GM12878 (cell line): ENCODE data around the gene TMEM94. TPM values are rescaled to one million over a fixed set of nuclear protein-coding genes. Genes with fewer than 3 reads are reported as not detected.
A peak's percentile ranks its signal among the peaks of the same experiment; 100 is the strongest.

Source experiments
- ATAC-seq: fragments of 200-7000 bp; cut with Tn5 transposase; 3 replicates; pipeline ENCODE4 v1.9.1; 2020; ENCODE audit warnings: mild to moderate bottlenecking, moderate library complexity
- BruUV-seq: library from RNA; stranded (reverse); fragments of 400-500 nt; replicated peaks from 2 replicates; lab custom pipeline; 2021; lab: Mats Ljungman, UMichigan
- CTCF ChIA-PET: fragments of 300-600 bp; sonication (Branson Sonifier 250); formaldehyde crosslinking; extraction: SDS; loops from one replicate; lab custom pipeline; 2021; ENCODE audit warnings: inconsistent platforms; lab: Yijun Ruan, JAX
- POLR2A ChIA-PET: fragments of 350-600 bp; formaldehyde crosslinking; extraction: SDS; loops from one replicate; lab custom pipeline; 2021; ENCODE audit warnings: inconsistent platforms; lab: Charles Lee
- RAD21 ChIA-PET: fragments of 300-600 bp; sonication (Branson Sonifier 250); formaldehyde crosslinking; loops from one replicate; lab custom pipeline; 2023; ENCODE audit warnings: antibody characterized with exemption; ENCODE audit not compliant: unreplicated experiment; lab: Charles Lee
- SMC1A ChIA-PET: fragments of 300-600 bp; sonication (Branson Sonifier 250); formaldehyde crosslinking; loops from one replicate; lab custom pipeline; 2023; ENCODE audit not compliant: unreplicated experiment, uncharacterized antibody; lab: Charles Lee
- DNase-seq: peaks from one replicate; pipeline ENCODE4 v3.0.0-alpha.2; 2011; ENCODE audit warnings: low read depth, low spot score
- FAIRE-seq: peaks from 3 replicates; lab custom pipeline; 2011; peaks lifted over from hg19 to GRCh38; lab: Jason Lieb, UNC
- H2AFZ ChIP-seq: 2 replicates; pipeline ENCODE4 v1.6.0; 2011; ENCODE audit warnings: low read depth, low read length, control low read depth; ENCODE audit not compliant: control insufficient read depth
- H3K27ac ChIP-seq: 2 replicates; pipeline ENCODE4 v1.5.1; 2011; ENCODE audit warnings: control low read depth; ENCODE audit not compliant: control insufficient read depth, insufficient read depth
- H3K27me3 ChIP-seq, 2 experiments: replicated peaks in 1 of 2; 2 replicates each; pipeline versions ENCODE4 v1.6.0 to v1.6.1; 2011; ENCODE audit warnings: low read length in 1 of 2; ENCODE audit not compliant: control insufficient read depth in 2 of 2, insufficient read depth in 2 of 2
- H3K36me3 ChIP-seq, 2 experiments: 2 replicates each; pipeline ENCODE4 v1.5.1; 2011; ENCODE audit warnings: low read length in 1 of 2; ENCODE audit not compliant: control insufficient read depth in 2 of 2, insufficient read depth in 2 of 2
- H3K4me1 ChIP-seq: 2 replicates; pipeline ENCODE4 v1.6.1; 2011; ENCODE audit warnings: mild to moderate bottlenecking, low read length, moderate library complexity, mixed read lengths; ENCODE audit not compliant: control insufficient read depth, insufficient read depth
- H3K4me2 ChIP-seq: 2 replicates; pipeline ENCODE4 v1.6.0; 2011; ENCODE audit warnings: control low read depth; ENCODE audit not compliant: control insufficient read depth, insufficient read depth
- H3K4me3 ChIP-seq: fragments of 200-600 bp; sonication (generic); 2 replicates; pipeline ENCODE4 v1.5.1; 2016
- H3K79me2 ChIP-seq: 2 replicates; pipeline ENCODE4 v1.6.0; 2011; ENCODE audit warnings: low read length; ENCODE audit not compliant: control insufficient read depth, insufficient read depth
- H3K9ac ChIP-seq: 2 replicates; pipeline ENCODE4 v1.8.0; 2011; ENCODE audit warnings: low read length, control low read depth, mixed read lengths; ENCODE audit not compliant: control insufficient read depth, insufficient read depth
- H3K9me3 ChIP-seq: replicated peaks from 3 replicates; pipeline ENCODE4 v1.5.1; 2011; ENCODE audit warnings: mild to moderate bottlenecking, low read length; ENCODE audit not compliant: control insufficient read depth, insufficient read depth
- H4K20me1 ChIP-seq: 2 replicates; pipeline ENCODE4 v1.6.0; 2011; ENCODE audit not compliant: control insufficient read depth, insufficient read depth
- EED ChIP-seq: sonication (generic); IDR thresholded peaks from 2 replicates; pipeline ENCODE4 v1.6.1; 2016; ENCODE audit warnings: antibody characterized with exemption, low read depth
- IRF3 ChIP-seq: fragments of 450-650 bp; IDR thresholded peaks from 2 replicates; pipeline ENCODE4 v1.6.1; 2014; ENCODE audit warnings: mild to moderate bottlenecking
- NBN ChIP-seq: fragments of 450-650 bp; IDR thresholded peaks from 2 replicates; pipeline ENCODE4 v1.6.1; 2016
- PML ChIP-seq: IDR thresholded peaks from 2 replicates; pipeline ENCODE4 v1.6.1; 2012; ENCODE audit warnings: low read length, inconsistent platforms
- TBL1XR1 ChIP-seq: IDR thresholded peaks from 2 replicates; pipeline ENCODE4 v1.6.1; 2012; ENCODE audit warnings: low read depth, low read length, improper control_type of control experiment
- ZBTB4 ChIP-seq: fragments of 450-650 bp; formaldehyde crosslinking; IDR thresholded peaks from 2 replicates; pipeline ENCODE4 v1.4.0; 2022; ENCODE audit warnings: mild to moderate bottlenecking, moderate library complexity
- WGBS: methylation state at CpG from one replicate; pipeline ENCODE4 v1.1.6; 2016; ENCODE audit warnings: low lambda C conversion rate; ENCODE audit not compliant: insufficient replicate concordance, insufficient coverage; ENCODE audit errors: missing lambda C conversion rate; 5-methylcytosine and 5-hydroxymethylcytosine counted together
- in situ Hi-C: fragments of 300-500 bp; cut with MboI; formaldehyde crosslinking; loops from 9 replicates; pipeline ENCODE4 v1.14.3; 2018; ENCODE audit warnings: mixed read lengths
- intact Hi-C: fragments of 100-400 bp; cut with micrococcal nuclease; formaldehyde crosslinking; loops from one replicate; pipeline ENCODE4 v1.14.2; 2022; ENCODE audit not compliant: unreplicated experiment
- polyA plus RNA-seq, 11 experiments: library from polyadenylated mRNA; depleted of rRNA in 4 of 11; unstranded in 6 of 11; stranded (reverse) in 5 of 11; fragments of >200 nt; fragmentation: Nextera tagmentation in 4 of 11; fragmentation: Illumina TruSeq in 1 of 11; extraction: Ambion mirVana in 4 of 11; extraction: Trizol in 1 of 11; gene quantifications; 1 replicate in 1 of 11; 2 replicates in 10 of 11; pipeline versions ENCODE4 v1.2.1 to v1.2.3, GENCODE V29; 2011 to 2016; ENCODE audit warnings: inconsistent platforms in 2 of 11, missing spikeins in 2 of 11, low read depth in 1 of 11
- total RNA-seq, 4 experiments: library from RNA; depleted of rRNA in 3 of 4; stranded (reverse); fragments of >200 nt in 3 of 4; fragmentation: Illumina TruSeq in 1 of 4; extraction: Trizol in 1 of 4; gene quantifications; 2 replicates each; pipeline versions ENCODE4 v1.2.1 to v1.2.3, GENCODE V29; 2013 to 2021
- TF ChIP-seq, protein P1 (sequence below): fragments of 450-650 bp; IDR thresholded peaks from 2 replicates; pipeline ENCODE4 v1.6.1; 2017; ENCODE audit warnings: antibody characterized with exemption, mild to moderate bottlenecking, moderate library complexity
- TF ChIP-seq, protein P2 (sequence below): fragments of 450-650 bp; IDR thresholded peaks from 2 replicates; pipeline ENCODE4 v1.6.1; 2017; ENCODE audit warnings: mild to moderate bottlenecking, moderate library complexity

TMEM94 gene
- total and polyA plus RNA-seq, 10 of the 15 experiments (the other 5 are each of a cell fraction or from before 2014, with no cell fraction given), result 0.31 to 70.7 (median 24.4) TPM

- POLR2A ChIA-PET, result interaction anchor here (0.5 to 1.7 kb wide), 18 partner anchors 9 to 324 kb away, joined by 3 to 8 read pairs (median 4); partner anchors contain the start of genes GRB2, SLC25A19 and TSEN54
- Histone ChIP-seq H3K36me3 (no peaks in the 10 kb centered on the region), H2AFZ (peak overlapping the region; percentile 87), H3K79me2 (peaks cover 14% of the 10 kb centered on the region), H3K9me3 (no peaks in the 10 kb centered on the region), H3K4me1 (peaks cover 41% of the 10 kb centered on the region), H3K27me3 (no peaks in the 10 kb centered on the region), H3K4me3 (peak overlapping the region; percentile 60), H3K9ac (peak overlapping the region; percentile 98), H3K27ac (peak overlapping the region; percentile 84), H4K20me1 (no peaks in the 10 kb centered on the region), H3K4me2 (peak overlapping the region; percentile 88)
- RAD21 ChIA-PET, result interaction anchor here (0.6 to 1.6 kb wide), 15 partner anchors 10 to 342 kb away, joined by 3 to 12 read pairs (median 4); partner anchors contain the start of genes SLC25A19 and TSEN54
- no peak for DNase-seq
- no TSS peak for BruUV-seq
- 15% methylated on average over 13 of the region's 13 CpGs for WGBS
- no peak for FAIRE-seq
- in situ Hi-C loops (no loop called here), intact Hi-C loops (no loop called here)
- CTCF ChIA-PET, result interaction anchor here (0.6 to 1.9 kb wide), 16 partner anchors 9 to 295 kb away, joined by 3 to 12 read pairs (median 4); partner anchors contain the start of genes GGA3, MIF4GD, SLC25A19 and TSEN54
- TF ChIP-seq EED (peak; percentile 11; the same call in 1 of the 2 replicates), IRF3 (no peak), TBL1XR1 (no peak), ZBTB4 (0 out of 2 replicates have a peak, but pooled peaks have one; percentile 17), NBN (peak; percentile 58; the same call in 1 of the 2 replicates), PML (0 out of 2 replicates have a peak, but pooled peaks have one; percentile 29)
- TF ChIP-seq, protein P1, sequence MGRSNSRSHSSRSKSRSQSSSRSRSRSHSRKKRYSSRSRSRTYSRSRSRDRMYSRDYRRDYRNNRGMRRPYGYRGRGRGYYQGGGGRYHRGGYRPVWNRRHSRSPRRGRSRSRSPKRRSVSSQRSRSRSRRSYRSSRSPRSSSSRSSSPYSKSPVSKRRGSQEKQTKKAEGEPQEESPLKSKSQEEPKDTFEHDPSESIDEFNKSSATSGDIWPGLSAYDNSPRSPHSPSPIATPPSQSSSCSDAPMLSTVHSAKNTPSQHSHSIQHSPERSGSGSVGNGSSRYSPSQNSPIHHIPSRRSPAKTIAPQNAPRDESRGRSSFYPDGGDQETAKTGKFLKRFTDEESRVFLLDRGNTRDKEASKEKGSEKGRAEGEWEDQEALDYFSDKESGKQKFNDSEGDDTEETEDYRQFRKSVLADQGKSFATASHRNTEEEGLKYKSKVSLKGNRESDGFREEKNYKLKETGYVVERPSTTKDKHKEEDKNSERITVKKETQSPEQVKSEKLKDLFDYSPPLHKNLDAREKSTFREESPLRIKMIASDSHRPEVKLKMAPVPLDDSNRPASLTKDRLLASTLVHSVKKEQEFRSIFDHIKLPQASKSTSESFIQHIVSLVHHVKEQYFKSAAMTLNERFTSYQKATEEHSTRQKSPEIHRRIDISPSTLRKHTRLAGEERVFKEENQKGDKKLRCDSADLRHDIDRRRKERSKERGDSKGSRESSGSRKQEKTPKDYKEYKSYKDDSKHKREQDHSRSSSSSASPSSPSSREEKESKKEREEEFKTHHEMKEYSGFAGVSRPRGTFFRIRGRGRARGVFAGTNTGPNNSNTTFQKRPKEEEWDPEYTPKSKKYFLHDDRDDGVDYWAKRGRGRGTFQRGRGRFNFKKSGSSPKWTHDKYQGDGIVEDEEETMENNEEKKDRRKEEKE, result no peak
- TF ChIP-seq, protein P2, sequence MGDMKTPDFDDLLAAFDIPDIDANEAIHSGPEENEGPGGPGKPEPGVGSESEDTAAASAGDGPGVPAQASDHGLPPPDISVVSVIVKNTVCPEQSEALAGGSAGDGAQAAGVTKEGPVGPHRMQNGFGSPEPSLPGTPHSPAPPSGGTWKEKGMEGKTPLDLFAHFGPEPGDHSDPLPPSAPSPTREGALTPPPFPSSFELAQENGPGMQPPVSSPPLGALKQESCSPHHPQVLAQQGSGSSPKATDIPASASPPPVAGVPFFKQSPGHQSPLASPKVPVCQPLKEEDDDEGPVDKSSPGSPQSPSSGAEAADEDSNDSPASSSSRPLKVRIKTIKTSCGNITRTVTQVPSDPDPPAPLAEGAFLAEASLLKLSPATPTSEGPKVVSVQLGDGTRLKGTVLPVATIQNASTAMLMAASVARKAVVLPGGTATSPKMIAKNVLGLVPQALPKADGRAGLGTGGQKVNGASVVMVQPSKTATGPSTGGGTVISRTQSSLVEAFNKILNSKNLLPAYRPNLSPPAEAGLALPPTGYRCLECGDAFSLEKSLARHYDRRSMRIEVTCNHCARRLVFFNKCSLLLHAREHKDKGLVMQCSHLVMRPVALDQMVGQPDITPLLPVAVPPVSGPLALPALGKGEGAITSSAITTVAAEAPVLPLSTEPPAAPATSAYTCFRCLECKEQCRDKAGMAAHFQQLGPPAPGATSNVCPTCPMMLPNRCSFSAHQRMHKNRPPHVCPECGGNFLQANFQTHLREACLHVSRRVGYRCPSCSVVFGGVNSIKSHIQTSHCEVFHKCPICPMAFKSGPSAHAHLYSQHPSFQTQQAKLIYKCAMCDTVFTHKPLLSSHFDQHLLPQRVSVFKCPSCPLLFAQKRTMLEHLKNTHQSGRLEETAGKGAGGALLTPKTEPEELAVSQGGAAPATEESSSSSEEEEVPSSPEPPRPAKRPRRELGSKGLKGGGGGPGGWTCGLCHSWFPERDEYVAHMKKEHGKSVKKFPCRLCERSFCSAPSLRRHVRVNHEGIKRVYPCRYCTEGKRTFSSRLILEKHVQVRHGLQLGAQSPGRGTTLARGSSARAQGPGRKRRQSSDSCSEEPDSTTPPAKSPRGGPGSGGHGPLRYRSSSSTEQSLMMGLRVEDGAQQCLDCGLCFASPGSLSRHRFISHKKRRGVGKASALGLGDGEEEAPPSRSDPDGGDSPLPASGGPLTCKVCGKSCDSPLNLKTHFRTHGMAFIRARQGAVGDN, result peak; percentile 44; the same call in 1 of the 2 replicates
- peak; percentile 8 for ATAC-seq
- SMC1A ChIA-PET, result interaction anchor here (0.7 to 4.0 kb wide), 11 partner anchors 9 to 137 kb away, joined by 3 to 19 read pairs (median 3); partner anchors contain the start of gene TSEN54
These were observed 407 bp upstream of the TMEM94 start for GRCh38 chr17:75456039-75456416.
